ENCODE data around the gene MYT1. TPM values are rescaled to one million over a fixed set of nuclear protein-coding genes. Genes with fewer than 3 reads are reported as not detected.

Gene MYT1
- total RNA-seq, 1 donor from 2014 or later = 0.20 TPM

GRCh38 chr20:64219730-64220129 lies 55.5 kb downstream of the MYT1 start:
- no peak for DNase-seq

- no peak for DNase-seq
Observed at GRCh38 chr20:64220420-64220819, 56.2 kb downstream of the MYT1 start.

- DNase-seq = no peak
Observed at GRCh38 chr20:64220891-64221527, 56.8 kb downstream of the MYT1 start.

GRCh38 chr20:64222291-64222735 lies 58.1 kb downstream of the MYT1 start:
- DNase-seq = no peak

- no peak for DNase-seq
Observed at GRCh38 chr20:64222851-64223525, 58.7 kb downstream of the MYT1 start.

GRCh38 chr20:64223526-64224067 lies 59.3 kb downstream of the MYT1 start:
- no peak for DNase-seq

GRCh38 chr20:64224351-64225170 lies 60.3 kb downstream of the MYT1 start:
- peak; percentile 95 for DNase-seq

- no peak for DNase-seq
Observed at GRCh38 chr20:64225171-64225595, 60.9 kb downstream of the MYT1 start.

GRCh38 chr20:64225828-64226598 lies 61.8 kb downstream of the MYT1 start:
- no peak for DNase-seq

- DNase-seq = no peak
Observed at GRCh38 chr20:64226686-64227580, 62.7 kb downstream of the MYT1 start.

- DNase-seq = no peak
Observed at GRCh38 chr20:64228086-64228653, 63.9 kb downstream of the MYT1 start.

- no peak for DNase-seq
Observed at GRCh38 chr20:64228751-64229506, 64.7 kb downstream of the MYT1 start.

GRCh38 chr20:64229507-64230061 lies 65.3 kb downstream of the MYT1 start:
- DNase-seq = no peak

- DNase-seq = no peak
Observed at GRCh38 chr20:64230461-64231145, 66.4 kb downstream of the MYT1 start.

- DNase-seq = no peak
Observed at GRCh38 chr20:64231621-64232550, 67.6 kb downstream of the MYT1 start.

- DNase-seq = no peak
Observed at GRCh38 chr20:64232794-64233193, 68.5 kb downstream of the MYT1 start.

GRCh38 chr20:64233725-64234124 lies 69.5 kb downstream of the MYT1 start:
- no peak for DNase-seq

Data from skin of body (tissue), 2 donors.